HEK293T (cell line): Measurements from ENCODE around the gene ZNF646.

Source experiments
- CTCF ChIA-PET: fragments of 350-600 bp; formaldehyde crosslinking; extraction: SDS; loops from one replicate; lab custom pipeline; 2021; ENCODE audit warnings: antibody characterized with exemption, inconsistent platforms; lab: Yijun Ruan, JAX
- POLR2A ChIA-PET: fragments of 350-600 bp; formaldehyde crosslinking; extraction: SDS; loops from one replicate; lab custom pipeline; 2020; ENCODE audit warnings: antibody characterized with exemption, inconsistent platforms; lab: Yijun Ruan, JAX
- DNase-seq: peaks from one replicate; pipeline ENCODE4 v3.0.0; 2012; ENCODE audit warnings: mixed read lengths; ENCODE audit errors: extremely low spot score
- ARNT ChIP-seq: fragments of 450-650 bp; IDR thresholded peaks from 2 replicates; pipeline ENCODE4 v1.6.1; 2017; ENCODE audit warnings: mild to moderate bottlenecking
- BHLHE40 ChIP-seq: fragments of 450-650 bp; IDR thresholded peaks from 2 replicates; pipeline ENCODE4 v1.6.1; 2016; ENCODE audit warnings: mild to moderate bottlenecking, moderate library complexity, borderline replicate concordance
- CTBP1 ChIP-seq: fragments of 450-650 bp; IDR thresholded peaks from 2 replicates; pipeline ENCODE4 v1.6.1; 2016; ENCODE audit warnings: borderline replicate concordance
- ELF4 ChIP-seq: fragments of 450-650 bp; IDR thresholded peaks from 2 replicates; pipeline ENCODE4 v1.6.1; 2017; ENCODE audit warnings: antibody characterized with exemption
- FOXA1 ChIP-seq: fragments of 450-650 bp; IDR thresholded peaks from 2 replicates; pipeline ENCODE4 v1.6.1; 2016; ENCODE audit warnings: mild to moderate bottlenecking
- FOXK2 ChIP-seq: fragments of 450-650 bp; IDR thresholded peaks from 2 replicates; pipeline ENCODE4 v1.6.1; 2016; ENCODE audit warnings: mild to moderate bottlenecking
- FOXM1 ChIP-seq: fragments of 450-650 bp; IDR thresholded peaks from 2 replicates; pipeline ENCODE4 v1.6.1; 2017; ENCODE audit warnings: mild to moderate bottlenecking, borderline replicate concordance
- HDGF ChIP-seq: fragments of 450-650 bp; IDR thresholded peaks from 2 replicates; pipeline ENCODE4 v1.6.1; 2017; ENCODE audit warnings: antibody characterized with exemption, borderline replicate concordance
- L3MBTL2 ChIP-seq: fragments of 450-650 bp; conservative IDR thresholded peaks from 2 replicates; pipeline ENCODE4 v1.6.1; 2016; ENCODE audit warnings: mild to moderate bottlenecking
- LEF1 ChIP-seq: fragments of 450-650 bp; IDR thresholded peaks from 2 replicates; pipeline ENCODE4 v1.6.1; 2017; ENCODE audit warnings: mild to moderate bottlenecking, borderline replicate concordance
- NFRKB ChIP-seq: fragments of 450-650 bp; IDR thresholded peaks from 2 replicates; pipeline ENCODE4 v1.6.1; 2016; ENCODE audit warnings: mild to moderate bottlenecking, moderate library complexity
- PKNOX1 ChIP-seq: fragments of 450-650 bp; IDR thresholded peaks from 2 replicates; pipeline ENCODE4 v1.6.1; 2016
- SP1 ChIP-seq: fragments of 450-650 bp; IDR thresholded peaks from 2 replicates; pipeline ENCODE4 v1.6.1; 2017
- SUZ12 ChIP-seq: fragments of 450-650 bp; IDR thresholded peaks from 2 replicates; pipeline ENCODE4 v1.6.1; 2016; ENCODE audit warnings: mild to moderate bottlenecking
- TARDBP ChIP-seq: fragments of 450-650 bp; IDR thresholded peaks from 2 replicates; pipeline ENCODE4 v1.6.1; 2016
- ZNF384 ChIP-seq: fragments of 450-650 bp; IDR thresholded peaks from 2 replicates; pipeline ENCODE4 v1.6.1; 2016

Gene ZNF646

GRCh38 chr16:31111881-31112466 lies 37.8 kb downstream of the ZNF646 start:
- POLR2A ChIA-PET, result interaction anchor here (0.7 to 1.2 kb wide), 2 partner anchors 10 to 68 kb away, joined by 4 read pairs; partner anchors contain the start of gene FUS
- TF ChIP-seq ARNT (no peak), TARDBP (no peak), FOXK2 (no peak), NFRKB (no peak), SP1 (no peak), ZNF384 (no peak), LEF1 (no peak), HDGF (no peak), SUZ12 (no peak), CTBP1 (no peak), FOXA1 (no peak), FOXM1 (no peak), L3MBTL2 (no peak), BHLHE40 (no peak), ELF4 (no peak), PKNOX1 (no peak)
- CTCF ChIA-PET, result interaction anchor here (0.5 kb wide), 1 partner anchor 1038 kb away, joined by 3 read pairs; no protein-coding TSS in a partner anchor
- no peak for DNase-seq

- ChIA-PET CTCF (no interaction called here), POLR2A (no interaction called here)
- DNase-seq, result no peak
- TF ChIP-seq FOXK2 (no peak), ZNF384 (no peak), ELF4 (no peak), SP1 (no peak), NFRKB (no peak), PKNOX1 (no peak), ARNT (no peak), TARDBP (no peak), FOXM1 (no peak), SUZ12 (no peak), HDGF (no peak), FOXA1 (no peak), LEF1 (no peak), CTBP1 (no peak), BHLHE40 (no peak), L3MBTL2 (no peak)
Observed at GRCh38 chr16:31112711-31113110, 38.5 kb downstream of the ZNF646 start.

DNA sequence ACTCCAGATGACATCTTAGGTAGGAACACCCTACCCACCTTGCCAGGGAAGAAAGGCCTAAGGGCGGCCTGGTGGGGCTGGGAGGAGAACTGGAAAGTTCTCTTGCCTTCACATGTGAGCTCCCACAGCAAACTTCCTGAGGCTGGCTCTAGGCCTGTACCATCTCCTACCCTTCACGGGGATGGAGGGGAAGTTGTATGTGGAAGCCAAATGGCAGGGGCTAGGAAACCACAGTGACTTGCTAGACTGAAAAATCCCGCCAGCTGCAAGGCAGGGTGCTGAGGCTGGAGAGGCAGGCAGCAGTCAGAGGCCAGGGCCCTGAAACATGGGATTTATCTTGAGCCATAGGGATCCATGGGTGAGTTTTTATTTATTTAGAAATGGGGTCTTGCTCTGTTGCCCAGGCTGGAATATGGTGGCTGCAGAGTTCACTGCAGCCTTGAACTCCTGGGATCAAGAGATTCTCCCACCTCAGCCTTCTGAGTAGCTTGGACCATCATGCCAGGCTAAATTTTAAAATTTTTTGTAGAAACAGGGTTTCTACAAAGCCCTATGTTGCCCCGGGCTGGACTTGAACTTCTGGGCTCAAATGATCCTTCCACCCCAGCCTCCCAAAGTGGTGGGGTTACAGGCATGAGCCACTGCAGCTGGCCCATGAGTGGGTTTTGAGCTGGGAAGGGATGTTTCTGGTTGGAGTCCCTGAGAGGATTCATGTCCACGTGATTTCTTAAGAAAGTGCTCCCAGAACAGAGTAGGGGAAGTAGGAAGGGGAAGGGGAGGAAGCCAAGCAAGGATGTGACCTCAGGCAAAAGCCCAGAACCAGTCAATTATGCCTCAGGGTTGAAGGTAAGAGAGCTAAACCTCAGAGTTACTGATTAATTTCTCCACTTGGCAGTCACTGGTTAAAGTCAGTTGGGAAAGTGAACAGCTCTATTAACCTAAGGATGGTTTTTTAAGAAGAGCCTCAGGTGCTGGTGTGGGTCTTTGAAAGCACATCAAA lies 39.2 kb downstream of the ZNF646 start:
- ChIA-PET POLR2A (no interaction called here), CTCF (no interaction called here)
- no peak for TF ChIP-seq ARNT
- TF ChIP-seq L3MBTL2, result no peak
- DNase-seq, result no peak

- no peak for TF ChIP-seq FOXM1
- no peak for TF ChIP-seq SP1
- peak; percentile 3; the same call in 1 of the 2 replicates for TF ChIP-seq PKNOX1
- ChIA-PET CTCF (no interaction called here), POLR2A (no interaction called here)
- no peak for DNase-seq
Observed at GRCh38 chr16:31114468-31114867, 40.2 kb downstream of the ZNF646 start.

GRCh38 chr16:31117384-31118222 lies 43.4 kb downstream of the ZNF646 start, which contains the start of gene KAT8:
Gene KAT8 (plus strand): TSS chr16:31117664. CDS start chr16:31117682, 18 bp downstream.
- ChIA-PET CTCF (interaction anchor here (0.6 to 1.8 kb wide), 6 partner anchors 18 to 325 kb away, joined by 3 to 5 read pairs (median 4); partner anchors contain the start of genes HSD3B7 and ZNF843), POLR2A (interaction anchor here (0.6 to 2.3 kb wide), 32 partner anchors 9 to 756 kb away, joined by 3 to 38 read pairs (median 4); partner anchors contain the start of genes ARMC5, BCKDK, FUS and PRSS36)
- peak; percentile 41; the same call in 1 of the 2 replicates for TF ChIP-seq PKNOX1
- no peak for TF ChIP-seq ZNF384
- peak; percentile 95 for DNase-seq
